DND-41 (cell line): ENCODE data around the gene ATP2A2.

Experiments
- CTCF ChIP-seq: IDR thresholded peaks from 2 replicates; pipeline ENCODE4 v1.5.1; 2012; ENCODE audit warnings: borderline replicate concordance, low read length, moderate library complexity, mild to moderate bottlenecking; ENCODE audit not compliant: poor library complexity, severe bottlenecking; ENCODE audit errors: extremely low read depth
- EZH2 ChIP-seq: IDR thresholded peaks from 3 replicates; pipeline ENCODE4 v1.6.1; 2012; ENCODE audit warnings: borderline replicate concordance, low read depth, mild to moderate bottlenecking, moderate library complexity, low read length, inconsistent platforms; ENCODE audit not compliant: severe bottlenecking

GRCh38 chr12:110253176-110253575 is 27.9 kb upstream of the ATP2A2 start:
- no peak for TF ChIP-seq CTCF
- TF ChIP-seq EZH2, result no peak
